Stimulated activated CD4-positive, alpha-beta T cell treated with anti-CD3 and anti-CD28 coated beads, Interleukin-12 subunit alpha, Interleukin-12 subunit beta, amount 100 ng/mL, for 4 hours (primary cell): ENCODE results near the gene RIMBP3B.
"Not testable (repeated sequence)": the region's sequence is repeated elsewhere in the genome, so short reads cannot be mapped to it uniquely, and the experiment has no call there.

Experiments used
- DNase-seq: peaks from one replicate; pipeline ENCODE4 v3.0.0-alpha.2; 2020

The RIMBP3B gene, protein sequence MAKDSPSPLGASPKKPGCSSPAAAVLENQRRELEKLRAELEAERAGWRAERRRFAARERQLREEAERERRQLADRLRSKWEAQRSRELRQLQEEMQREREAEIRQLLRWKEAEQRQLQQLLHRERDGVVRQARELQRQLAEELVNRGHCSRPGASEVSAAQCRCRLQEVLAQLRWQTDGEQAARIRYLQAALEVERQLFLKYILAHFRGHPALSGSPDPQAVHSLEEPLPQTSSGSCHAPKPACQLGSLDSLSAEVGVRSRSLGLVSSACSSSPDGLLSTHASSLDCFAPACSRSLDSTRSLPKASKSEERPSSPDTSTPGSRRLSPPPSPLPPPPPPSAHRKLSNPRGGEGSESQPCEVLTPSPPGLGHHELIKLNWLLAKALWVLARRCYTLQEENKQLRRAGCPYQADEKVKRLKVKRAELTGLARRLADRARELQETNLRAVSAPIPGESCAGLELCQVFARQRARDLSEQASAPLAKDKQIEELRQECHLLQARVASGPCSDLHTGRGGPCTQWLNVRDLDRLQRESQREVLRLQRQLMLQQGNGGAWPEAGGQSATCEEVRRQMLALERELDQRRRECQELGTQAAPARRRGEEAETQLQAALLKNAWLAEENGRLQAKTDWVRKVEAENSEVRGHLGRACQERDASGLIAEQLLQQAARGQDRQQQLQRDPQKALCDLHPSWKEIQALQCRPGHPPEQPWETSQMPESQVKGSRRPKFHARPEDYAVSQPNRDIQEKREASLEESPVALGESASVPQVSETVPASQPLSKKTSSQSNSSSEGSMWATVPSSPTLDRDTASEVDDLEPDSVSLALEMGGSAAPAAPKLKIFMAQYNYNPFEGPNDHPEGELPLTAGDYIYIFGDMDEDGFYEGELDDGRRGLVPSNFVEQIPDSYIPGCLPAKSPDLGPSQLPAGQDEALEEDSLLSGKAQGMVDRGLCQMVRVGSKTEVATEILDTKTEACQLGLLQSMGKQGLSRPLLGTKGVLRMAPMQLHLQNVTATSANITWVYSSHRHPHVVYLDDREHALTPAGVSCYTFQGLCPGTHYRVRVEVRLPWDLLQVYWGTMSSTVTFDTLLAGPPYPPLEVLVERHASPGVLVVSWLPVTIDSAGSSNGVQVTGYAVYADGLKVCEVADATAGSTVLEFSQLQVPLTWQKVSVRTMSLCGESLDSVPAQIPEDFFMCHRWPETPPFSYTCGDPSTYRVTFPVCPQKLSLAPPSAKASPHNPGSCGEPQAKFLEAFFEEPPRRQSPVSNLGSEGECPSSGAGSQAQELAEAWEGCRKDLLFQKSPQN (N-terminal part only)

DNA sequence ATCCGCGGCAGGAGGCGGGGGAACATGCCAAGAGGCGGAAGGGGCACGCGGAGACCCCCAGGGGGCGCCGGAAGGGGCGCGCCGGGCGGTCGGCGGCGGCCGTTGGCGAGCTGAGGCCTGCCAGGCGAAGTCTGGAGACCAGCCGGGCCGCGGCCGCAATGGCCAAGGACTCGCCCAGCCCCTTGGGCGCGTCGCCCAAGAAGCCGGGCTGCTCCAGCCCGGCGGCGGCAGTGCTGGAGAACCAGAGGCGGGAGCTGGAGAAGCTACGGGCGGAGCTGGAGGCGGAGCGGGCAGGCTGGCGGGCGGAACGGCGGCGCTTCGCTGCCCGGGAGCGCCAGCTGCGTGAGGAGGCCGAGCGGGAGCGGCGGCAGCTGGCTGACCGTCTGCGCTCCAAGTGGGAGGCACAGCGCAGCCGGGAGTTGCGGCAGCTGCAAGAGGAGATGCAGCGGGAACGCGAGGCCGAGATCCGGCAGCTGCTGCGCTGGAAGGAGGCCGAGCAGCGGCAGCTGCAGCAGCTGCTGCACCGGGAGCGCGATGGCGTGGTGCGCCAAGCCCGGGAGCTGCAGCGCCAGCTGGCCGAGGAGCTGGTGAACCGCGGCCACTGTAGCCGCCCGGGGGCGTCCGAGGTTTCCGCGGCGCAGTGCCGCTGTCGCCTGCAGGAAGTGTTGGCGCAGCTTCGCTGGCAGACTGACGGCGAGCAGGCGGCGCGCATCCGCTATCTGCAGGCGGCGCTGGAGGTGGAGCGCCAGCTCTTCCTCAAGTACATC is at the start of gene RIMBP3B:
TSS of gene RIMBP3B (plus strand) at position 51 of the 767 bp plus-strand sequence. CDS start at position 159, 108 bp downstream.
- DNase-seq = not testable (repeated sequence)

DNA sequence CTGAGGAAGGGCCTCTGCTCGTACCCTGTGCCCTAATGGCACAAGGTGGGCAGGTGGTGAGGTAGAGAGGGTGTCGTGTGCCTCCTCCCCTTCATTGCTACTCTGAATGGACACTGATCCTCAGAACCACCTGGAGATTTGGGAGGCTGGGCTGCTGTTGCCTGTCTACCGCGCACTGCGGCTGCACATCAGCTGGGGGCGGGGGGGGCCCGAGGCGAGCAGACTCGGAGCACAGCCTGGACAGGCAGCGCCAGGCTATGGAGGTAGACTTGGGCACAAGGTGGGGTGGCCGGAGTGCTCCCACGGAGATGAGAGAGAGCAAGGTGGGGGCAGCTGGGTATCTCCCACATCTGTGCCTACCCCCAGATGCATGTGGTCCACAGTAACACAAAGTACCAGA is 26.0 kb upstream of the RIMBP3B start:
- not testable (repeated sequence) for DNase-seq

DNA sequence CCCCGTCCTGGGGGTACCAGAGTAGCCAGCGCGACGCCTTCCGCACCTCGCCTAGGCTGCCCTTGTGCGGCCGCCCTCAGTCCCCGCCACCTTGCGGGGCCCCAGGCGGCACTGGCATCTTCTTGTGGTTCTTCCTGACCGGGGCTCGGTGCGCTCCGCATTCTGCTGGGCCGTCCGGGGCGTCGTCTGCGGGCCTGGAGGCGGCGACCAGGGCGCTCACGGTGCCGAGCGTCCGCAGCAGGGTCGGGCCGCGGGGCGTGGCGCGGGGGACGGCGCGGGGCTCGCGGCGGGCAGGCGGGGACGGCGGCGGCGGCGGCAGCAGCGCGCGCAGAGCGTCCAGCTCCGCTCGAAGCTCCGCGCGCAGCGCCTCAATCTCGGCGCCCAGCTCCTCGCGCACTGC is 23.0 kb upstream of the RIMBP3B start:
- not testable (repeated sequence) for DNase-seq

DNA sequence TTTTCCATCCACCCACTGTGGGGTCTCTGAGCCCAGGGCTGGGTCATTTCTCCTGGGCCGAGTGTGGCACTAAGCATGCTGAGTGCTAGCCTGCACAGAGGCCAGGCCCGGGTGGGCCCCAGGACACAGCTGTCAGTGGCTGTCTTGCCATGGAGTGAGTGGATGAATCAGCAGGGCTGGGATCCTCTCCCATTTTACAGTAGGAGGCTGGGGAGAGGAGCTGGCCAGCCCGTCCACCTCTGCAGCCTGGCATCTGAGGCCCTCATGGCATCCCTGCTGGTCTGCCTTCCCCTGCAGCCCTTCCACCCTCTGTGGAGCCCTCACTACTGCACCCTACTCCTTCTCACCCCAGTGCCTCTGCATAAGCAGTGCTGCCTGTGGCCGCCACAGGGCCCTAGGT is 21.1 kb upstream of the RIMBP3B start:
- not testable (repeated sequence) for DNase-seq

DNA sequence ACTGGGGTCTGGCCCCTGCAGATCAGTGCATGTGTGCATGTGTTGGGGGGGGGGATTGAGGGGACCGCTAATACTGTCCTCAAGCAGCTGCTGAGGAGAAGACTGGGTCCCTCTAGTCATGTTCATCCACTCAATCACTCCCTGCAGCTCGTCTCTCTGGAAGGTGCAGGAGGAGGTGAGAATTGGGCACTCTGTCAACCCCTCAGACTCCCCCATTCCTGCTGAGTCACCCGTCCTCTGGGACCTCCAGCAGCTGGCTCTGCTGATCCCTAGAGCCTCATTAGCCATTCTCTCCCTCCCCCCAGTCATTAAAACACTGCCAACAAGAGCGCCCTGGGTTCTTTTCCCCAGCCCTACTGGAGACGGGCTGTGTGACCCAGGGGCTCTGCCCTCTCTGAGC is 20.5 kb upstream of the RIMBP3B start:
- not testable (repeated sequence) for DNase-seq

DNA sequence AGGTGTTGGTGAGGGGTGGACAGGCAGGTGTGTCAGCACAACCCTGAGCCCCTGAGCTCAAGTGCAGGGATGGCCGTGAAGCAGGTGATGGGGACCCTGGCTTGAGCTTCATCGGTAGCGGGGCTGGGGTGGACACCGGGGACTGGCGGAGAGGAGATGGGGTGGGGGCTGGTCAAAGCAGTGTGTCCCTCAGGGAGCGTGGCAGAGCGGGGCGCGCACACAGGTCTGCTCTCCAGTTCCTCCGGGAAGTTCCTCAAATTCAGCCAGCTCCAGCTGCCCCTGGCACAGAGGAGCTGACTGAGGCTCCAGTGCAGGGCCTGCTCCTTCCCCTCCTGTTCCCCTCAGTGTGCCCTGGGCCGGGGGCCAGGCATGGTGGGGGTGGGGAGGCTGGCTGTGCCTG is 19.7 kb upstream of the RIMBP3B start:
- not testable (repeated sequence) for DNase-seq

DNA sequence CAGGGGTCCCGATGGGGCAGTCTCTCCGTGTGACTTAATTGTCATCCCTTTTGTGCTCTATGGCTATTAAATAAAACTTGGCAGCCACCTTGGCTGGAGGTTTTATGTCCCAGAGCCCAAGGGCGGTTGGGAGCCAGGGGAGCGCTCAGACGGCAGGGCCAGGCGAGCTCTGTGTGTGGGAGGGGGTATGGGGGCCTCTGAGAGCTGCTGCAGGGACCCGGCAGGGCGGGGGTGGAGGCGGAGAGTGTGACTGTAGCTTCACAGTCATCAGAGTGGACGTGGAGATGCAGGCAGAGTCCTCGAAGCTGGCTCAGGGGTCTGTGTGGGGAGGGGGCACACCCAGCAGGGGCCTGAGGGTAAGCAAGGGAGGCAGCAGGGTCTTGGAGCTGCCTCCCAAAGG is 19.2 kb upstream of the RIMBP3B start:
- DNase-seq = not testable (repeated sequence)

DNA sequence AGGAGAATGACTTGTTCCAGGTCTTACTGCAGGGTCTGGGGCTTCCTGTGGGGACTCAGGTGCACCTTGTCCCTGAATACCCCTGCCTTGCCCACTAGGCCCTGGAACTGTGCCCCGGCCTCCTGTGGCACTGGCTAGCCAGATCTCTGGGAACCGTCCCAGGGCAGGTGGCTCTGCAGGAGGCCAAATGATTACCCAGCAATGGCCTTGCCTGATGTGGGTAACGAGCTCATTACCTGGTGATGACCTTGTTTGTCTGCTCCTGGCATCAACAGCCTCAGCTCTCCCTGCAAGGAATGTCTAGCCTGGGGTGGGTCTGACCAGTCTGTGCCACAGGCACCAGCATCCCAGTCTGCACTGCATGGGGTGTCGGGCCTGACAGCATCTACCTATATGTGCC is 18.2 kb upstream of the RIMBP3B start:
- not testable (repeated sequence) for DNase-seq

DNA sequence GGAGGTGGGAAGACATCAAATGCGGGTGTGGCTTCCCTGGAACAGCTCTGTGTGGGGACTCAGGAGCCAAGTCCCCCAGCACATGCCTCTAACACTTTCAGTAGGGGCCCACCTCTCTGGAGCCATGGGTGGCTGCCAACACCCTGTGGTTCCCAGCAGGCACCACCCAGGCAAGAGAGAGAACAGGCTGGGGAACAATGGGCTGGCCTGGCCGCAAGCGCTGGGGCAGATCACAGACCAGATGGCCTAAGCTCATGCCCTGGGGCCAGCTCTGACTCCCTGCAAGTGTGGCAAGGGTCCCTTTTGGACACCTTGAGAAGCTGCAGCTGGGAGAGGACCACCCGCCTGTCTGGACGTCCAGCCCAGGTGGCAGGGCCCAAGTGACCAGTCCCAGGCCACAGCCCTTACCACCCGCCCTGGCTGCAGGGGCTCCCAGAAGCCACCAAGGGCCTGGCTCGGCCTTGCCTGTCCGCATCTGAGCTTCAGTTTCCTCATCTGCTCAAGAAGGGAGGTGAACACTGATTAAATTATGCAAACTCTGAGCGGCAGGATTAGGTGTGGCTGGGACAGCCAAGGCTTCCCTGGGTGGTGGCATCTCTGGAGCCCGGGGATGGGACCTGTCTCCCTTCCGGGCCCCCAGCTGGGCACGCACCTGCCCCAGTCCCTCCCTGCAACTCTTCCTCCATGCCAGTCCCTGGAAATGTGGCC is 14.8 kb upstream of the RIMBP3B start:
- DNase-seq = not testable (repeated sequence)

DNA sequence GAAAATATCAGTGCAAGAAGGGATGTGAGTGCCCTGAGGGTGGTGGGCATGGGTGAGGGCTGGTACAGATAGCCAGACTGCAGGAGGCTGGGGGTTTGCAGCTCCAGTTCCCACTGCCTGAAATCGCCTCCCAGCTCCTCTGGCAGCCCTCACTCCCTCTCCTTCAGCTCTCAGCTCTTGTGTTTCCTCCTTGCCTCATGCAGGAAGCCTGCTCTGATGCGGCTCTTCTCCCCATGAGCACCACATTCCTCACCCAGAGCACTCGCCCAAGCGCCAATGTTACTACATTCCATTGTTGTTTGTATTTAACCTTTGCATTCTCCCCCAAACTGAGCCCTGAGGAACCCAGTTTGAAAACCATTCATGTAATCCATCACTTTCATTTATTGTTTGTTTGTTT is 7.7 kb upstream of the RIMBP3B start:
- not testable (repeated sequence) for DNase-seq

DNA sequence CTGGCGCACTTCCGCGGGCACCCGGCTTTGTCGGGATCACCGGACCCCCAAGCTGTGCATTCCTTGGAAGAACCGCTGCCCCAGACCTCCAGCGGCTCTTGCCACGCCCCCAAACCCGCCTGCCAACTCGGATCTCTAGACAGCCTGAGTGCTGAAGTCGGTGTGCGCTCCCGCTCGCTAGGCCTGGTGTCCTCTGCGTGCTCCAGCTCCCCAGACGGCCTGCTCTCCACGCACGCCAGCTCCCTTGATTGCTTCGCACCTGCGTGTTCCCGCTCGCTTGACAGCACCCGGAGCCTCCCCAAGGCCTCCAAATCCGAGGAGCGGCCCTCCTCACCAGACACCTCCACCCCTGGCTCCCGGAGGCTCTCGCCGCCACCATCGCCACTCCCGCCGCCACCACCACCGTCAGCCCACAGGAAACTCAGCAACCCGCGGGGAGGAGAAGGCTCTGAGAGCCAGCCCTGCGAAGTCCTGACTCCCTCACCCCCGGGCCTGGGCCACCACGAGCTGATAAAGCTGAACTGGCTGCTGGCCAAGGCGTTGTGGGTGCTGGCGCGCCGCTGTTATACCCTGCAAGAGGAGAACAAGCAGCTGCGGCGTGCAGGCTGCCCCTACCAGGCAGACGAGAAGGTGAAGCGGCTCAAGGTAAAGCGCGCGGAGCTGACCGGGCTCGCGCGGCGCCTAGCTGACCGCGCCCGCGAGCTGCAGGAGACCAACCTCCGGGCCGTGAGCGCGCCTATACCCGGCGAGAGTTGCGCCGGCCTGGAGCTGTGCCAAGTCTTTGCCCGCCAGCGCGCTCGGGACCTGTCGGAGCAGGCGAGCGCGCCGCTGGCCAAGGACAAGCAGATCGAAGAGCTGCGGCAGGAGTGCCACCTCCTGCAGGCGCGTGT is 1.2 kb downstream of the RIMBP3B start:
- not testable (repeated sequence) for DNase-seq

DNA sequence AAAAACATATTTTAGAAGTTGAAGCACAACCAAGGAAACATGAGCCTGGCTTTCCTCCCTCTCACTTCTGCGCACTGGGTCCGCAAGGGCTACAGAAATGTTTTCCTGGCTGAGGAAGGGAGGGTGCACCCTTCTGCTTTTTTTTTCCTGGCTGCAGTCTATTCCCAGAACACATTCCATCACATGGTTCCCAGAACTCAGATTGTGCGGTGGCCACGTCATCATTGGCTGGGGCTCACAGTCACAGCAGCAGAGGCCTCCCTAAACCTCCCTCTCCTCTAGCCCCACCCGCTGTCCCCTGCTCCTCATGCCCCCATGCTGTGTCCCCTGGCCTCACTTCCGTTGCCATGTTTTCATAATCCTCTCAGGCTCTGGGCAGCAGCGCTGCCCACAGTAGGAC is 5.9 kb downstream of the RIMBP3B start:
- DNase-seq = not testable (repeated sequence)

DNA sequence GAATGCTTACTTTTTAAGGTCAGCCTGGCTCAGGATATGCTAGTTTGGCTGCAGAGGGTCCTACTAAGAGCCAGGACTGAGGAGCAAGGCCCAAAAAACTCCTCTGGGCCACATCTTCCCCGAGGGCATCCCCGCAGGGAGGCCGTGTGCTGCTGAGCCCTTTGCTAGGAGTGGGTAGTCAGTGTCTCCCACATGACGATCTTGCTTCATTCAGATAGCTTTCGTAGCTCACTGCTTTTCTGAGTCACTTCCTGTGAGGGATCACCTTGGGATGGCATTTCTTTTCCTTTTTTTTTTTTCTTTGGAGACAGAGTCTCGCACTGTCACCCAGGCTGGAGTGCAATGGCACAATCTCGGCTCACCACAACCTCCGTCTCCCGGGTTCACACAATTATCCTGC is 6.5 kb downstream of the RIMBP3B start:
- not testable (repeated sequence) for DNase-seq

DNA sequence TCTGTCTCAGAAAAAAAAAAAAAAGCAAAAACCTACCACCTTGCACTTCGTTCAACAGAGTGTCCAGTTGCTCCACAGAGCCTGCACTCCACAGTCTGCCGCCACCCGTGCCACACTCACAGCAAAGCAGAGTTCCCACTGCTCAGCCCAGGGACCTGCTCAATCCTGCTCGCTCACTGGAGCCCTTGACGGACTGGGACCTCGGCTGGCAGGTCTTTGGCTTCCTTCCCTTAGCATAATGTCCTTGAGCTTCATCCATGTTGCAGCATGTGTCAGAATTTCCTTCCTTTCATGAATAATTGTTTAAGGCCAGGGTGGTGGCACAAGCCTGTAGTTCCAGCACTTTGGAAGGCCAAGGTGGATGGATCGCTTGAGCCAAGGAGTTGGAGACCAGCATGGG is 11.1 kb downstream of the RIMBP3B start:
- not testable (repeated sequence) for DNase-seq

DNA sequence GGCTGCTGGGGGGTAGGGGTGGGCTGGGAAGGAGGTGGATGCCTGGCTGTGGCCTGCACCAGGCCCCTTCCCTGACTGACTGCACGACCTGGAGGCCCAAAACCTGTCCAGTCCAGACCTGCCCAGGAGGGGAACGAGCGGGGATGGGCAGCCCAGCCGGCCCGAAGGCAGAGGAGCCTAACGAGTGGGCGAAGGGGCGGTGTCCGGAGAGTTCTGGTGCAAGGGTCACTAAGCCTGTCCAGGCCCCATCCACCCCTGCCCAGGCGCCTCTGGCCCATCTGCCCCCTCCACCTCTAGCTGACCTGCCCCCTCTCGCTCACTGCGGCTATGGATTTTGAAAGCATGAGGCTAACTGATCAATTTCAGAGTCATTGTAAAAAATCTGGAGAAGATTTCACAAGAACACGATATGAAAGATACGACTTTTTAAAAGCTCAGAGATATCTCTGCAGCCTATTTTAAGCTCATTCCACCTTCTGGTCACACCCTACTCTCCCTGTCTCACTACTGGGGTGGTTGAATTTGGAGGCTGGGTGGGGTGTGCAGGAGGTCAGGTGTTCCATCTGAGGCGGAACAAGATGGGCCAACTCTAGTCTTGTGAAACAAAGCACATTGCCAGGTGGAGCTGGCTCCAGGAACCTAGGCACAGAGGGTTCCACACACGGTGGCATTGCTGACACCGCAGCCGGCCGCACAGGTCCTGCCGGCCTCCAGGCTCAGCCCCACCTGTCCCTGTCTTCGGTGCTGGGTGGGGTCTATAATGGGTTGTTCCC is 17.8 kb downstream of the RIMBP3B start:
- DNase-seq = not testable (repeated sequence)

DNA sequence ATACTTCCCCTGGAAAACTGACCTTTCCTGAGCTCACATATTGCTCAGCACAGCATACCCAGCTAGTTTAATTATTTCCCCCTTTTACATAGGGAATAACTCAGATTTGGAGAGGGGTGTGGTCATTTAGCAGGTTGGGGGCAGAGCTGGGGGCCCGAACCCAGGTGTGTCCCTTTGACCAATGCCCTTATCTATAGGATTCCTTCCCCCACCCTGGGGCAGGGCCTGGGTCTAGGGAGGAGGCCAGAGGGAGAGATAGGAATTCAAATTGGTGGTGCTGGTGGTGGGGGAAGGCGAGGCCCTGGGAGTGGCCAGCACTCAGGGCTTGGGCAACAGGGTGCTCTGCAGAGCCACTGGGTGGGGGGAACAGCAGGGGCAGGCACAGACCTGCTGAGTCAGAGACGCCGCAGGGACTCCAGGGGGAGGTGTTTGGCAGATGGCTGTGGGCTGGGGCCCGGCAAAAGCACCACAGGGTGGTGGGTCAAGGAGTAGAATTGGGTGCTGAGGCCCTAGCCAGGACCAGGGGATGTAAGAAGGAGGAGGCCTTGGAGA is 19.3 kb downstream of the RIMBP3B start:
- DNase-seq = not testable (repeated sequence)

DNA sequence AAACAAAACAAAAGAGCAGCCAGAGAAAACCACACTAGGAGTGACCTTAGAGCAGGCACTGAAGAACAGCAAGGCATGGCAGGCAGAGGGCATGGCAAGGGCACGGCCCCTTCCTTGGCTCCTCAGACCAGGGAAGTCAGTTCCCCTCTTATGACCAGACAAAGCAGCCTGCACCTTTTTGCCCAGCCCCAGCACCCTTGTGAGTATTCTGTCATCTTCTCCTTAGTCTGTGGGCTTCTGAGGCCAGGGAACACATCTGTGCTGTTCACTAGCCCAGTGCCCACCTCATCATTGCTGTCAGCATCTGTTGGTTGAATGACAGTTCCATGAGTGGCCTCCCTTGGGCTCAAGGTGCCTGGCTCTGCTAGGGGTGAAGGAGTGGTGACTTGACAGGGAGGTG is 23.6 kb downstream of the RIMBP3B start:
- not testable (repeated sequence) for DNase-seq

DNA sequence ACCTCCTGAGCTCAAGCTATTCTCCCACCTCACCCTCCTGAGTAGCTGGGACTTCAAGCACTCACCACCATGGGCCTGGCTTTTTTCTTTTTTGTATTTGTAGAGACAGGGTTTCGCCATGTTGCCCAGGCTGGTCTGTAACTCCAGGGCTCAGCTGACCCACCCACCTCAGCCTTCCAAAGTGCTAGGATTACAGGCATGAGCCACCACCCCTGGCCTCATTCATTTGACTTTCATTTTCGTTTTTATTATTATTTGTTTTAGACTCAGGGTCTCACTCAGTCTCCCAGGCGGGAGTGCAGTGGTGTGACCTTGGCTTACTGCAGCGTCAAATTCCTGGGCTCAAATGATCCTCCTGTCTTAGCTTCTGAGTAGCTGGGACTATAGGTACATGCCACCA is 24.2 kb downstream of the RIMBP3B start:
- not testable (repeated sequence) for DNase-seq

DNA sequence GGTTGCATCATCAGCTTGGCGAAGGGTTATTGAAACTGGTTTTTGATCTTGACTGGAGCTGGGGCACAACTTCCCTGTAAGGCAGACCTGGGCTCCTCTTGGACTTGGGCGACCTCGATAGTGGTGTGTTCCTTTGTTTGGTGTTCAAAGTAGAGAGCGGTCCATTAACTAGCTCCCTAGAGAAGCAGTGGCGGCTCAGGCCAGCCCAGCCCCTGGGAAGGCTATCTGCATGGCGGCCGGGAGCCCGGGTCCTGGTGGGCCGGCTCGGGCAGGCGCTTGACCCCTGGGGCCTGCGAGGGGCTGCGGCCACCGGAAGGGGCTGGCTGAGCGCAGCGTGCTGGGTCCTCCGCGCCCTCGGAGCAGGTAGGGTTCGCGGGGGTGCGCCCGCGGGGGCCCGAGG is 32.8 kb downstream of the RIMBP3B start:
- DNase-seq = not testable (repeated sequence)
